Epithelial cell of prostate (primary cell): ENCODE results near the gene SGK1.
A peak's percentile ranks its signal among the peaks of the same experiment; 100 is the strongest.
"Not testable (repeated sequence)": the region's sequence is repeated elsewhere in the genome, so short reads cannot be mapped to it uniquely, and the experiment has no call there.

Experiments
- DNase-seq: peaks from one replicate; pipeline ENCODE4 v3.0.0-alpha.2; 2011; ENCODE audit warnings: low read depth, low spot score
- H3K27ac ChIP-seq: fragments of 450-650 bp; 2 replicates; pipeline ENCODE4 v1.5.1; 2017; ENCODE audit warnings: mild to moderate bottlenecking

Gene SGK1

DNA sequence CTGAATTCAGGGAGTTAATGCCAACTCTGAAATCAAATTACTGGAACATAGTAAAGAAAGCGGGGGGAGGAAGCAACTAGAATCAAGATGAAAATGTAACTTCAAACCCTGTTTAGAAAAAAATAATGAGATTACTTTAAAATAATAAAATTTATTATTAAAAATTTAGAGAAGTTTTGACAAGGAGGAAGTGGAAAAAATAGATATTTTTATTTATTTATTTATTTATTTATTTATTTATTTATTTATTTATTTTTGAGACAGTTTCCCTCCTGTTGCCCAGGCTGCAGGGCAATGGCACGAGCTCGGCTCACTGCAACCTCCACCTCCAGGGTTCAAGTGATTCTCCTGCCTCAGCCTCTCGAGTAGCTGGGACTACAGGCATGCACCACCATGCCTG is 82.6 kb downstream of the SGK1 start:
- DNase-seq, H3K27ac ChIP-seq: not testable (repeated sequence)

DNA sequence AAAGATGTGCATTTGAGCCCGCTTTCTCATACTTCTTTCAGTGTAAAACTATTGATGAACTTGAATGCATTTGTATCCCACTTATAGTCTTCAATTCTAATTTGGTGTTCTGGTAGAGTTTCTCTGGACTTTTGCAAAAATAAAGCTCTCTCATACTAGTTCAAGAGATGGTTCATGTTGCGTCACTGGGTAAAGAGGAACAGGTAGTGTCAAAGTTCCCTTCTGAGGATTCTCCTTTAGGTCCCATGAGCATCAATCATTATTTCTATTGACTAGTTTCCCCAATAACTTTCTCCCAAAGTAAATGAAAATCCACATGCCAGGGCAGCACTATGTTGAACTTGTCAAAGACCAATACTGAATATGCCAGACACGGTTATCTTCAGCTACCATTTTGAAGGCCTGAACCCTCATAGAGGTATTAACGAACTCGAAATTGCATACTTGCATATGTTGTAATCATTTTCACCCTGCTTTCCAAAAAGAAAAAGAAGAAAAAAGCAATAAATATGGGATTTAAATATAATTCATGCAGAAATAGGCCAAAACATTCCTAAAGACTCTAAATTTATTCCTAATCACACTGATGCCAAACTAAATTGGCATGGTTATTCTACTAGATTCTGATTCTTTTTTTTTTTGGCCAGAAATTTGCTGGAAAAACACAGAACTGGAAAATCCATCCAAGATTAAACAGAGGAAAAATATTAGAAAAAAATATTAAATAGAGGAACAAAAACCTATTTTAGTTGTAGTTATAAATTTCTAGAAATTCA is 84.5 kb downstream of the SGK1 start:
- no peak for DNase-seq
- no peak overlapping the region for H3K27ac ChIP-seq

DNA sequence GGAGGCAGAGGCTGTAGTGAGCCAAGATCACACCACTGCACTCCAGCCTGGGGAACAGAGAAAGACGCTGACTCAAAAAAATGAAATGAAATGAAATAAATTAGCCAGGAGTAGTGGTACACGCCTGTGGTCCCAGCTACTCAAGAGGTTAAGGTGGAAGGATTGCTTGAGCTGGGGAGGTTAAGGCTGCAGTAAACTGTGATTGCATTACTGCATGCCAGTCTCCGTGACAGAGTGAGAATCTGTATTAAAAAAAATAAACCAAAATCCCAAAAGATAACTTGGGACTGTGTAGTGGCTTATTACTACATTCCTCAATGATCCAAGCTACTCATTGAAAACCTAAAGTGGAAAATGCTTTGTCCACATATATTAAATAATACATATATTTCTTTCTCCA is 87.0 kb downstream of the SGK1 start:
- no peak overlapping the region for H3K27ac ChIP-seq
- DNase-seq = no peak

DNA sequence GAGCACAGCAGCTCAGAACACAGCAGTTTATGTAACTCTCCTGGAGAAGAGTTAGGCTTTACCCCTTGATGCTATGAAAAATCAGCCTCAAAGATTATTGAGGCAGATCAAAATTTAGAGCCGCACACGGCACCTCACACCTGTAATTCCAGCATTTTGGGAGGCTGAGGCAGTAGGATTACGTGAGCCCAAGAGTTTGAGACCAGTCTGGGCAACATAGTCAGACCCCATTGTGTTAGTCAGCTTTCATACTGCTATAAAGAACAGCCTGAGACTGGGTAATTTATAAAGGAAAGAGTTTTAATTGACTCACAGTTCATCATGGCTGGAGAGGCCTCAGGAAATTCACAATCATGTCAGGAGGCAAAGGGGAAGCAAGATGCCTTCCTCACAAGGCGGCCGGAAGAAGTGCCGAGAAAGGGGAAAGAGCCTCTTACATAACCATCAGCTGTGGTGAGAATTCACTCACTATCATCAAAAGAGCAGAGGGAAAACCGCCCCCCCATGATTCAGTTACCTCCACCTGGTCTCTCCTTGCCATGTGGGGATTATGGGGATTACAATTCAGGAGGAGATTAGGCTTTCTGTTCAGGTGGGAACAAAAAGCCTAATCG is 87.7 kb downstream of the SGK1 start:
- H3K27ac ChIP-seq = no peak overlapping the region
- no peak for DNase-seq

DNA sequence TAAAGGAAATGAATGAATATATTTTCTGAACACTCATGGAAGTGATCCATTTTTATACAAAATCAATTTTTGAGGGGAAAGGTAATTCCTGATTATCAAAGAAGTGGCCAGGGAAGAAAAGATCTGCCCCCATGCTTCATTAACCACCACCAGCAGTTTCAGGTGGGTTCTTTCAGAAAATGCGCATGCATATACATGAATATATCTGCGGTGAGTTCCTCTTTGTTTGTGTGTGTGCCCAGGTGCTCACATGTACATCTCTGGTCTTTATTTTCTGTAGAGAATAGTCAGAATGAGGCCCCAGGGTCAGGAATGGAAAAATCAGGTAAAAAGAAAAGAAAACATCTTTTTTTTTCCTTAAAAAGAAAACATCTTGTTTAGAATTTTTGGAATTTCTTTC is 88.4 kb downstream of the SGK1 start:
- no peak overlapping the region for H3K27ac ChIP-seq
- no peak for DNase-seq

DNA sequence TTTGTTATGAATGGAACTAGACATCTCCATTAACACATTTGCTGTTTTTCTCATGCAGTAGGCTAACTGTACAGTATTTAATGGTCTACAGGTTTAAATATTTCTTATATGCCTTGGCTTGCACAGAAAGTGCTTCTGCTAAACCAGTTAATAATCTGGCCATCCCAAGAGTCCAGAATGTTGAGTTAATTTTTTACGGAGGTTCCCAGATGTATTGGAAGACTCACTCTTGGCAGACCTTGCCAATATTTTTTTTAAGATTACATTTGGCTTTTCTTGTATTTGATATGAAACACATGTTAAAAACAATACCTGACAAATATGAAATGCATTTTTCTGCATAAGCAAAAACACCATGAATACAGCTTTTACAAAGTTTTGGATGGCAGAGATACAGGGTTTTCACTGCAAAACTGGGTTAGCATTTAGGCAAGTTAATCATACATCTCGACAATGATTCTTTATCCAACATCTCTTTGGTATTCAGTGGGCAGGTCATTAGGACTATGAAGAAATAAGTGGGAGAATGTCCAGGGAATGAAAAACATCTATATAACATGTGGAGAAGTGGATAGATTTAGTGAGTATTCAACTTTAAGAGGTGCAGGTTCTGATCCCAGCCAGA is 94.0 kb downstream of the SGK1 start:
- no peak overlapping the region for H3K27ac ChIP-seq
- DNase-seq = no peak

DNA sequence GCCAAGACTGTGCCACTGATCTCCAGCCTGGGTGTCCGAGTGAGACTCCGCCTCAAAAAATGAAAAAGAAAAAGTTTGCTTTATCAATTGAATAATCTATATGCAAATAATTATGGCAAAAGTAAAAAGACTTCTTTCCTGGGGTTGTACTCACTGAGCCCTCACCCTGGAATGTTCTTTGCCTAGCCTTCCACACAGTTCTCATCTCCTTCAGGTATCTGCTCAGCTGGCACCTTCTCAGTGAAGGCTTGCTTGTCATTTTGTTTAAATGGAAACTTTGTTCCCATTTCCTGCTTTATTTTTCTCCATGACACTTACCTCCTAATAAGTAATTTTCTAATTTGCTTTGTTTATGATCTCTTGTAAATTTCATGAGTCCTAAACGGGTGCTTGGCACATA is 96.7 kb downstream of the SGK1 start:
- no peak overlapping the region for H3K27ac ChIP-seq
- no peak for DNase-seq

DNA sequence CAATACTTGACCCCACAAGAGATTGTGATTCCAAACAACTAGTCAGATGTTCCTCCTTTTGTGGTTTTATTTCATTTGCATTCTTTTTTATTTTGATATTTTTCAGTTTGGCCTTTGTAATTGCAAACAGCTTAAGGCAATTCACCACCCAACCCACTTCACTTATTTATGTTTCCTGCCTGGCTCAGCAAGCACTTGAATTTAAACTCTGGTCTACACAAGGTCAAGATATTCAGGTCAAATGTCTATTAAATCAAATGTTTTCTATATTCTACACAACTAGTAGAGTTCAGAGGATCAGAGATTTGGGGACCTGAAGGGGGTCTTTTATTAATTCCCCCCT is 100.1 kb downstream of the SGK1 start:
- no peak for DNase-seq
- H3K27ac ChIP-seq = no peak overlapping the region

DNA sequence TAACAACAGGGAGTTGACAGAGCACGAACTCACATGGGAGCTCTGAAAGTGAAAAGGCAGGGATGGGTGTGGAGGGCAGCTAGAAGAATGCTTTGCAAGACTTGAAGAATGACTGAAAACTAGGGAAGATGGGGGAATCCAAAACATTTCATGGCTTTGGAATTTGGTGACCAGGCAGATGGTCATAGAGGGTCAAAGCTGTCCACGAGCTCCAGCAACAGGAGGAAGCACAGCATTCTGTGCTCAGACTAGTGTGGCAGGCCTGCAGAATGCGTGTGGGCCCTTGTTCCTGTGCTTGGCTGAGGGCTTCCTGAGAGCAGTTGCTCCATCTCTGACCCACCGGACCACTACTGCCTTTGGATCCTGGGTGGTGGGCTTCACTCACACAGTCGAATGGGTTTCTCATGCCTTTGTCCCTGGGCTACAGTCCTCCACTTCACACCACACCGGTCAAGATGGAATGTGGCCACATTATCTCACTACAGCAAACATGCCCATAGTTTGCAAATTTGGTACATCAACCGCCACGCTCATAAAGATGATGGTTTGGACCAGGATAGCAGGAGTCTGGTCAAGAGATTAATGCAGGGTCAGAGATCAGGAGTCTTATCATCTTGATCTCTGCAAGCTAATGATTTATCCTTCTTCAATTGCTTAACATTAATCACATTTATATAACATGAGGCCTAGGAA is 100.7 kb downstream of the SGK1 start:
- DNase-seq = no peak
- no peak overlapping the region for H3K27ac ChIP-seq

DNA sequence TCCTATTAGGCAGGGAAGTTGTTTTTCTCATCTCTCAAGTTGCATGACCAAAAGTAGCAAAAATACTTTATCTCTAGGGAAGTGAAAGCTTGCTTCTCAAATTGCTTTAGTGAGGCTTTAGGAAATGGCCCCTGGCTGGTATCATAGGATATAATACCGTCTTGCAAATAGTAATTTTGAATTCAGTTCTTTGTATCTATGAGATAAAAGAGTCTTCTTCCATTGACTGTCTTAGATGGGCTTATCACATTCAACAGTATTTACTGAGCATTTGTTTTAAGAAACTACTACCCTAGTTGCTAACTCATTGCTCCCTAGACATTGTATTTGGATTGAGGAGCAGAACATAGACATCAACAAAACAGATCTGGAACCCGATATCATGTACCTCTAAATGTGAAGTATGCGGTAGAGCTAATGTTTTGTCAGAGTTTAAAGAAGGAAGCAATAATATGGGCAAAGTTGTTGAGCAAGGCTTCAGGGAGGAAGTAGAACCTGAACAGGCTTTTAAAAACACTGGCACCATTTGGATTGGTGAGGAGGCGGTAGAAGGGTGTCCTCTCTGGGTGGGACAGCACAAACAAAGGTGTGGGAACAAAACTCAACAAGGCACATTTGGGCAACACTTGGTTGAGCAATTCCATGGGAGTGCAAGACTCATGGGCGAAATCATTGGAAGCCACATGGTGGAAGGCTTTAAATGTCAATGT is 101.5 kb downstream of the SGK1 start:
- H3K27ac ChIP-seq = no peak overlapping the region
- DNase-seq = peak; percentile 8

DNA sequence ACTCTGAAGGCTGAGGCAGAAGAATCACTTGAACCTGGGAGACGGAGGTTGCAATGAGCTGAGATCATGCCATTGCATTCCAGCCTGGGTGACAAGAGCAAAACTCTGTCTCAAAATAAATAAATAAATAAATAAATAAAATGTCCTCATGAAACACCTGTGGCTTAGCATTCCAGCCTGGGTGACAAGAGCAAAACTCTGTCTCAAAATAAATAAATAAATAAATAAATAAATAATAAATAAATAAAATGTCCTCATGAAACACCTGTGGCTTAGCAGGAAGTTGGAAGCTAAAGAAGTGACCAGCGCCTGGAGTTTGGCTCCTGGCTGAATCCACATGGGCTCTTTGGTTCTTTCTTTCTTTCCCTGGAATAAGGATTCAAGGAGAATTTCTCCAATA is 104.5 kb downstream of the SGK1 start:
- H3K27ac ChIP-seq, DNase-seq: not testable (repeated sequence)

DNA sequence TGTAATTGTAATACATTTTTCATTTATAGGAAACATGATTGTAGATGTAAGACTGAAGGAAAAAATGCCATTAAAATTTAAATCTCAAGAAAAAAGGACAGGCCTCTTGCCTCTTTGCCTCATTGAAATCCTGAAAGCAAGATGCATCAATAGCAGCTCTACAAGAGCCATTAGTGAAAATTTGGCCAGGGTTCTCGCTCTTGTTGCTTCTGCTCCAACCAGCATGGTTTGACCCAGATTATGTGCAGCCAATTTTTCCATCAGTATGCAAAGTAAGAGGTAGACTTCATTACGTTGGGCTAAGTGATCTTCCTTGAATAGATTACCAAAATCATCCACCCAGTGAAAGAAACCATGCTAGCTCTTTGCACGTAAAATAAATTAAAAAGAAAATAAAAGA is 106.6 kb downstream of the SGK1 start:
- DNase-seq = no peak
- H3K27ac ChIP-seq = no peak overlapping the region

DNA sequence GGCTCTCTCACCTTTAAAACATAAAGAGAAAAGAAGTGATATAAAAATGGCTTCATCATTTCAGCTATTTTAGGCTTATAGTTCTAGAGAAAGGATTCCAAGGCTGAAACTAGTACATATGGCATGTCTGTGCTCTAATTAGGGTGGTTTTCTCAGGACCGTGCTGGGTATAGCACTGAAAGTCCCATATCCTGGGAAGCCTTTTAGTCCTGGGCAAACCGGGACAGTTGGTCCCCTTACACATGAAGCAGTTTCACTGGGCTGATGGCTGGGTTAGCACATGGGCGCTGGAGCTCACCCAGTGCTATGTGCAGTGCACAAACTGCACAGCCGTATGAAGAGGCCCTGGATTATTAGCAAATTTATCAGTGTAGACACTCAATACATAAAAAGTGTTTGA is 110.5 kb downstream of the SGK1 start:
- no peak overlapping the region for H3K27ac ChIP-seq
- DNase-seq = no peak

DNA sequence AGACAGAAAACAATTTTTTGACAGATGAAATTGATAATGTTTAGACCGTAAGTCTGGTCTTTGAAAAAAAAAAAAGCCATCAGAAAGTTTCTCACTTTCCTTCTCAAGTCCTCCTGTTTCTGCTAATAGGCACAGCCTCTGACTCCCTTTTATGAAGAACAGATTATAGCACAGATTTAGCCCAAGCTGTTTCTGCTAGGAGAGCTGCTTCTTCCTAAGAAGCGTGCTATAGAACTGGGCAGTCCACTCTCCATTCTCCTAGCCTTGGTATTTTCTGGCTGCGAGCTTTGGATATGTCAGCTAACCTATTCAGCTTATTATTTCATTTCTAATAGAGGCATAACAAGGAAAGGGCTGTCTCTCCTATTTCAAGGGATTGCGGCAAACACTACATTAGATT is 112.5 kb downstream of the SGK1 start:
- no peak overlapping the region for H3K27ac ChIP-seq

DNA sequence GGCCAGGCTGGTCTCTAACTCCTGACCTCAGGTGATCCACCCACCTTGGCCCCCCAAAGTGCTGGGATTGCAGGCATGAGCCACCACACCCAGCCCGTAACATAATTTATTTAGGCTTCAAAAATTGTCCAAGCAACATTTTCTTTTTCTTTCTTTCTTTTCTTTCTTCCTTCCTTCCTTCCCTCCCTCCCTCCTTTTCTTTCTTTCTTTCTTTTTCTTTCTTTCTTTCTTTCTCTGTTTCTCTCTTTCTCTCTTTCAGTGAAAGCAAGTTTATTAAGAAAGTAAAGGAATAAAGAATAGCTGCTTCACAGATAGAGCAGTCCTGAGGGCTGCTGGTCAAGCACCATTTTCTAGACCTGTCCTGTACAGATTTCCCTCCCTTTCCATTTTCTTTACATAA is 113.2 kb downstream of the SGK1 start:
- H3K27ac ChIP-seq, DNase-seq: not testable (repeated sequence)

More for the DNA sequence above, 112.5 kb downstream of the SGK1 start:
- DNase-seq = no peak

DNA sequence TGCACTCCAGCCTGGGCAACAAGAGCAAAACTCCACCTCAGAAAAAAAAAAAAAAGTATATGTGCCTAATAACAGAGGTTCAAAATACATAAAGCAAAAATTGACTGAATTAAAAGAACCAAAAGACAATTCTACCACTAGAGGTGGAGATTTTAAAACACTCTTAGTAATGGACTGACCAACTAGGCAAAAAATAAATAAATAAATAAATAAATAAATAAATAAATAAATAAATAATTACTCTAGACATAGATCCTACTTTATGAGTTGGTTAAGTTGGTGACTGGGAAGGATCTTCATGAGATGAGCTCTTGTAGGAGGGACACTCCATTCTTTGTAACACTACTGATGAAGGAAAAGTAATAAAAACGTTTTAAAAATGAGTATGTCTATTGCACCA is 113.9 kb downstream of the SGK1 start:
- no peak overlapping the region for H3K27ac ChIP-seq
- no peak for DNase-seq

DNA sequence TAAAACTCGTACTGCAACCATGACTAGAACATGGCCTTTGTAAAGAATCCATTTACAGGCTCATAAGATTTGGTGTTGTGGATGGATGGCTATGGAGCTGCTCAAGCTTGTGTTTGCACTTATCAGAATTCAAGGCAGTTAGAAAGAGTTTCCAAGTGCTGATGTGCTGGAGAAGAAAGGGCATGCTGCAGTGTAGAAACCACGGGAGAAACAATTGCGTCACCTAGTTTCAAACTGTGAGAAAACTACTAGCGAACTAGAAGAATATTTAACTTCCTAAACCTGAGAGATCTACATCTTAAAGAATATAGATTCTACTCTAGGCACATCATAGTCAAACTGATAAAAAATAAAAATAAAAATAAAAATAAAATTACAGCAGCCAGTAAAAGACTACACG is 116.2 kb downstream of the SGK1 start:
- no peak overlapping the region for H3K27ac ChIP-seq

DNA sequence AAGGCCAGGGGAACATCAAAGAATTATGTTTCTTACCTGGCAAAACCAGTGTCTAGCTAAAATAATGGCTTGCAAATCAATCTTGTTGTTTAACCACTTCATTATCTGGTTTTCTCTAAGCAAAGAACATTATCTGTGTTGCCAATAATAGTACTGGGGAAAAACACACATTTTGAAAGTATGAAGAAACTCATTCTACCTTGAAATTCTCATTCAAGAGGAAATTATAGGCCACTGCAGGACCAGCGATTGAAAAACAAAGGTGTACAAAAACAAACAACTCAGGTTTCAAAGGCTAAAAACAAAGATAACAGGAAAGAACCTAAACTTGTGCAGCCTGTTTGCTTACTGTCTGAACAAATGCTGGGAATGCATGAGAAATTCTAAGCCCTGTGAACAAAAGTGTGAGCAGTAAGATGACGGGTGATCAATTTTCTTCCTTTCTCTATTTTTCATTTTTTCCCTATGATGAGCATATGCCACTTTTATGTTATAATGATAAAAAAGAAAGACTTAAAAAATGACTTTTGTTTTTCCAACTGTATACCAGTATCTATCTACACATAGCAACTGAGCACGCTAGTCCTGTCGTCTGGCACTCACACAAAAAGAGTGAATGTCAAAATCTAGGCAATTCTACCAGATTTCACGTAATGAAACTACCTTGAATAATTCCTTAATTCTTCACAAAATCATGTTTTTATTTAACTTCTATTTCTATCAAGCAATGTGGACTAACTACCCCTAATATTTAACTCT is 117.9 kb downstream of the SGK1 start:
- no peak for DNase-seq
- no peak overlapping the region for H3K27ac ChIP-seq

More for the DNA sequence above, 116.2 kb downstream of the SGK1 start:
- no peak for DNase-seq

DNA sequence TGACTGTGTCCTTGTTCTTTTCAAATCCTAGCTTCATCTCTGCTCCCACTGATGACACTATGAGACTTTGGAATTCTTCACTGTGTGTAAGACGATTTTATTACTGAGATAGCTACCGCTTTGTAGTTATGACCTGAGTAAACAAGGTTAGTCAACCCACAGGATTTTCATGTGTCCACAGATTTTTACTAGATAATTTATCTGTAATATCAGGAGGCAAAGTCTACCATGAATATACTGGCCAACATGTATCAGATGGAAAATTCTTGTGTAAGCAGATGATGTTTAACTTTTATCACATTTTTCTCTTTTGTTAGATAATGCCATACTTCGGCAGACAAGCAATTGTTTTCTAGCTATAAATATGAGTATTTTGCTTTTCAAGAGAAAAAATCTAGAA is 119.8 kb downstream of the SGK1 start:
- H3K27ac ChIP-seq = no peak overlapping the region
- DNase-seq = no peak

DNA sequence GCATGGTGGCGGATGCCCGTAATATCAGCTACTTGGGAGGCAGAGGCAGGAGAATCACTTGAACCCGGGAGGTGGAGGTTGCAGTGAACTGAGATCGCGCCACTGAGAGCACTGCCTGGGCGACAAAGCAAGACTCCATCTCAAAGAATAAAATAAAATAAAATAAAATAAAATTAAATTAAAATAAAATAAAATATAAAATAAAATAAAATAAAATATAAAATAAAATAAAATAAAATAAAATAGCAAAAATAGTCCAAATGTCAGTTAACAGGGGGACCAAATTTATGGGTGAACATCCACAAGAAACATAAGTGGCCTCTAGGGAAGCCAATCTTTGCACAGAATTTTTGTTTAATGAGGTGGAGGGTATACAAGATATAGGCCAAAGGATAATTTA is 120.2 kb downstream of the SGK1 start:
- H3K27ac ChIP-seq, DNase-seq: not testable (repeated sequence)
